ENCODE data around the gene HDAC4. TPM values are rescaled to one million over a fixed set of nuclear protein-coding genes. Genes with fewer than 3 reads are reported as not detected.
A peak's percentile ranks its signal among the peaks of the same experiment; 100 is the strongest.

The HDAC4 gene
- total RNA-seq, 1 donor from 2014 or later, result 65.7 TPM

GRCh38 chr2:239302808-239303557 is 97.8 kb downstream of the HDAC4 start:
- intact Hi-C loops (cut with DNase I), result no loop called here
- Histone ChIP-seq H3K27me3 (no peaks in the 10 kb centered on the region), H3K4me3 (no peak overlapping the region), H3K9me3 (no peaks in the 10 kb centered on the region), H3K36me3 (no peaks in the 10 kb centered on the region), H3K4me1 (peaks cover 0 to 4% of the 10 kb centered on the region in 2 donors), H3K27ac (no peak overlapping the region)
- DNase-seq (ENCODE audit: low spot score in 2 of 2), result peak in 1 of 2 donors; percentile 63
- TF ChIP-seq CTCF (IDR thresholded peaks at IDR 0.05), result no peak

GRCh38 chr2:239302083-239302807 is 98.6 kb downstream of the HDAC4 start:
- DNase-seq (ENCODE audit: low spot score in 2 of 2), result peak in 1 of 2 donors; percentile 61
- TF ChIP-seq CTCF (IDR thresholded peaks at IDR 0.05), result no peak
- H3K36me3 ChIP-seq, result no peaks in the 10 kb centered on the region
- intact Hi-C loops (cut with DNase I), result no loop called here
- peaks cover 0 to 4% of the 10 kb centered on the region in 2 donors for H3K4me1 ChIP-seq
- H3K4me3 ChIP-seq, result no peak overlapping the region
- H3K27ac ChIP-seq, result no peak overlapping the region
- H3K27me3 ChIP-seq, result no peaks in the 10 kb centered on the region
- no peaks in the 10 kb centered on the region for H3K9me3 ChIP-seq

GRCh38 chr2:239300871-239301735 is 99.7 kb downstream of the HDAC4 start:
- Histone ChIP-seq H3K9me3 (no peaks in the 10 kb centered on the region), H3K36me3 (no peaks in the 10 kb centered on the region), H3K4me3 (no peak overlapping the region), H3K27ac (no peak overlapping the region), H3K4me1 (peaks cover 0 to 4% of the 10 kb centered on the region in 2 donors), H3K27me3 (no peaks in the 10 kb centered on the region)
- peak in 1 of 2 donors; percentile 44 for DNase-seq (ENCODE audit: low spot score in 2 of 2)
- intact Hi-C loops (cut with DNase I), result no loop called here
- no peak for TF ChIP-seq CTCF (IDR thresholded peaks at IDR 0.05)

DNA sequence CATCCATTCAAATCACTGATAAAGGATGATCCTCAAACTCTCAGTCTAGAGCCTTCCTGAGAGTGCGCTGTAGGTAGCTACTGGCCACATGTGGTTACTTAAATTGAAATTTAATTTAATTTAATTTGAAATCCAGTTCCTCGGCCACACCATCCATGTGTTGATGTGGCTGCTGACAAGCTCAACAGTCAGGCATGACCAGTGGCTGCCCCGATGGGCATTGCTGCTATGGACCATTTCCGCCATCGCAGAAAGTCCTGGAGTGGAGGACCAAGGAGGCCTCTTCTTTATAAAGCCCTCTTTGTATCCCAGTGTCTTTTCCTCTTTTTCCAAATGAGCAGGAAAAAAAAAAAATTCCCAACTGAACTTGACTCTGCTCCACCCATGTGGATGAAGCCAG is 100.6 kb downstream of the HDAC4 start:
- Histone ChIP-seq H3K27me3 (no peaks in the 10 kb centered on the region), H3K27ac (no peak overlapping the region), H3K4me1 (peaks cover 0 to 4% of the 10 kb centered on the region in 2 donors), H3K36me3 (no peaks in the 10 kb centered on the region), H3K4me3 (no peak overlapping the region), H3K9me3 (no peaks in the 10 kb centered on the region)
- intact Hi-C loops (cut with DNase I), result no loop called here
- DNase-seq (ENCODE audit: low spot score in 2 of 2), result no peak
- no peak for TF ChIP-seq CTCF (IDR thresholded peaks at IDR 0.05)

DNA sequence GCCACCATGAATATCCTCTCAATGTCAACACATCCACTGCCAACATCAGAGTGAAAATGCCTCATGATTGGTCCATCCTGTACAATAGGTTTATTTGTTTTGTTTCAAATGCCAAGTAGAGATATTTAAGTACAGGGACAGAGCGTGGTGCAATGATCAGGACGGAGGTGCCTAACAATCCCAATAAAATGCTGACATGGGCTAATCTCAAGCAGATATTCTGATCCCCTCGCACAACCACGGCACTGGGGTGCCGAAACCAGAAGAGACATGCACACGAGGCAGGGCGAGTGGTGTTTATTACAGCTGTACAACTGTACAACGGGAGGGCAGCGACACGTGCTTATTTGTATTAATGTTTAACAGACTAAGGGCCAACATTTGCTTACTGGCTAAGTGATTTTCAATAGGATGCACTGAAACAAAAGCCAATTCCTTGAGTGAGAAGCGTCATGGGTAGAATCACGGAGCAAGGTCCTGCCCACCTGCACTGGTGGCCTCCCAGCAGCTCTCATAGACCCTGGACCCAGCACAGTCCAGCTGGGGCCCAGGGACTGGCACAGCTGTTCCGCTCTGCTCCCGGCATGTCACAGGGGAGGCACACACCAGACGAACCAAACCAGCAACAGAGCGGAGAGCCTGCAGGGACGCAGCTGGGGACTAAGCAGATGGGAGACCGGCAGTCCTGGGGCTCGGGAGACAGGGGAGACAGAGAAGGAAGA is 101.4 kb downstream of the HDAC4 start:
- Histone ChIP-seq H3K36me3 (no peaks in the 10 kb centered on the region), H3K27ac (no peak overlapping the region), H3K27me3 (no peaks in the 10 kb centered on the region), H3K4me3 (no peak overlapping the region), H3K4me1 (peaks cover 0 to 4% of the 10 kb centered on the region in 2 donors), H3K9me3 (no peaks in the 10 kb centered on the region)
- TF ChIP-seq CTCF (IDR thresholded peaks at IDR 0.05), result no peak
- no peak for DNase-seq (ENCODE audit: low spot score in 2 of 2)
- intact Hi-C loops (cut with DNase I), result no loop called here
